Hepatocyte (in vitro differentiated cells): ENCODE measurements around the gene PYURF.

Source experiments
- CTCF ChIP-seq: fragments of 200-600 bp; sonication (generic); IDR thresholded peaks from 2 replicates; pipeline ENCODE4 v1.5.1; 2016; ENCODE audit warnings: antibody characterized with exemption, mild to moderate bottlenecking; ENCODE audit not compliant: poor library complexity
- EZH2 ChIP-seq: fragments of 200-600 bp; sonication (generic); IDR thresholded peaks from 2 replicates; pipeline ENCODE4 v1.6.1; 2016; ENCODE audit warnings: antibody characterized with exemption, mild to moderate bottlenecking, borderline replicate concordance

GRCh38 chr4:88527787-88528186, 4.2 kb upstream of the PYURF start:
- no peak for TF ChIP-seq CTCF
- TF ChIP-seq EZH2, result no peak
